ENCODE results near the gene RRP36. TPM values are rescaled to one million over a fixed set of nuclear protein-coding genes. Genes with fewer than 3 reads are reported as not detected.

Gene RRP36
- total and polyA plus RNA-seq, 12 donors, result 29.6 to 109 (median 50.7) TPM

GRCh38 chr6:42987533-42988451 is 33.6 kb upstream of the RRP36 start:
- WGBS, 4 donors, result 79 to 83% (median 81%) methylated on average over 5 of the region's 5 CpGs
- peaks cover 17 to 26% of the 10 kb centered on the region in 2 donors for H3K4me1 ChIP-seq (replicated peaks in 1 of 2)
- peak overlapping the region in 1 of 5 donors; percentile 1 for H3K27ac ChIP-seq
- DNase-seq, result no peak
- peaks cover 0 to 12% of the 10 kb centered on the region in 2 donors for H3K36me3 ChIP-seq (replicated peaks in 1 of 2)
- H3K27me3 ChIP-seq, result no peaks in the 10 kb centered on the region
- no peaks in the 10 kb centered on the region for H3K9me3 ChIP-seq (replicated peaks in 1 of 3)
- TF ChIP-seq POLR2A (IDR thresholded peaks at IDR 0.05) (no peak), CTCF (IDR thresholded peaks at IDR 0.05) (no peak)
- intact Hi-C loops (cut with DNase I), result no loop called here
- no peak overlapping the region for H3K4me3 ChIP-seq

GRCh38 chr6:42988486-42989020 is 32.9 kb upstream of the RRP36 start:
- H3K9me3 ChIP-seq (replicated peaks in 1 of 3), result no peaks in the 10 kb centered on the region
- peaks cover 0 to 12% of the 10 kb centered on the region in 2 donors for H3K36me3 ChIP-seq (replicated peaks in 1 of 2)
- peaks cover 16 to 23% of the 10 kb centered on the region in 2 donors for H3K4me1 ChIP-seq (replicated peaks in 1 of 2)
- intact Hi-C loops (cut with DNase I), result no loop called here
- no peak overlapping the region for H3K27ac ChIP-seq
- 33 to 54% (median 39%) methylated on average over 1 of the region's 1 CpG for WGBS, 4 donors
- H3K4me3 ChIP-seq, result no peak overlapping the region
- no peaks in the 10 kb centered on the region for H3K27me3 ChIP-seq
- TF ChIP-seq CTCF (IDR thresholded peaks at IDR 0.05) (no peak), POLR2A (IDR thresholded peaks at IDR 0.05) (no peak)
- no peak for DNase-seq

- intact Hi-C loops (cut with DNase I), result loop anchor here in 1 of 2 donors (10.0 kb wide), 1 partner anchor 85 kb away; no protein-coding TSS in a partner anchor
- Histone ChIP-seq H3K27ac (no peak overlapping the region), H3K4me1 (replicated peaks in 1 of 2) (peaks cover 11 to 20% of the 10 kb centered on the region in 2 donors), H3K36me3 (replicated peaks in 1 of 2) (peaks cover 0 to 12% of the 10 kb centered on the region in 2 donors), H3K27me3 (no peaks in the 10 kb centered on the region), H3K4me3 (no peak overlapping the region), H3K9me3 (replicated peaks in 1 of 3) (no peaks in the 10 kb centered on the region)
- TF ChIP-seq POLR2A (IDR thresholded peaks at IDR 0.05), result no peak
- no peak for TF ChIP-seq CTCF (IDR thresholded peaks at IDR 0.05)
- WGBS, 4 donors, result 80 to 97% (median 90%) methylated on average over 5 of the region's 5 CpGs
- DNase-seq, result no peak
Observed at GRCh38 chr6:42989923-42990322, 31.5 kb upstream of the RRP36 start.

- peaks cover 0 to 12% of the 10 kb centered on the region in 2 donors for H3K36me3 ChIP-seq (replicated peaks in 1 of 2)
- no peak overlapping the region for H3K27ac ChIP-seq
- no peaks in the 10 kb centered on the region for H3K27me3 ChIP-seq
- no peak overlapping the region for H3K4me3 ChIP-seq
- no peaks in the 10 kb centered on the region for H3K9me3 ChIP-seq (replicated peaks in 1 of 3)
- no peak for DNase-seq
- 87 to 98% (median 92%) methylated on average over 2 of the region's 2 CpGs for WGBS, 4 donors
- H3K4me1 ChIP-seq (replicated peaks in 1 of 2), result no peaks in the 10 kb centered on the region
- intact Hi-C loops (cut with DNase I), result loop anchor here in 1 of 2 donors (10.0 kb wide), 1 partner anchor 89 kb away; no protein-coding TSS in a partner anchor
- TF ChIP-seq POLR2A (IDR thresholded peaks at IDR 0.05) (no peak), CTCF (IDR thresholded peaks at IDR 0.05) (no peak)
Observed at GRCh38 chr6:42993445-42993844, 28.0 kb upstream of the RRP36 start.
